Measurements from ENCODE around the gene CCSAP.

DNA sequence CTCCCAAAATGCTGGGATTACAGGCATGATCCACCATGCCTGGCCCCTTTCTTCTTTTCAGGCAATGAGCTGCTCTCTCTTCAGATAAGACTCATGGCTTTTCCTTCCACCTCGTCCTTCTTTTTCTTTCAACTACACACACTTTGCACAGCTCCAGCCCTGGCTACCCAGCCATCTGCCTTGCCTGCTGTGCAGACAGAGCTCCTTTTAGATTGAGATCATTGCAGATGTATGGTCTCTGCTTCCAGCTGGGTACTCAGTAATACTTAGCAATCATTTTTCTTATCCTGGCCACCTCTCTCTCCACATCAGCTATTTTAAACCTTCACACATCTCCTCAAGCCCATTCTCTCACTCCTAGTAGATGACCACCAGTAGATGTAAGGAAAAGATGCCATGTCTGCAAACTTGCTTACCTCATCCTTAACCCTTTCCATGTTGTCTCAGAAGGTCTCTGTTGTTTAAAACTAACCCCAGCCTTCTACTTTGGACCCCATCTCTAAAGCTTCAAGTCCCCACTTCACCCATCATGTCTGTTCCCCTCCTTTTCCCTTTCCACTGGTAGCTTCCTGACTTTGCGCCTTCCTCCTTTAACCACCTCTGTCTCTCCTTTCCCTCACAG is 64.6 kb downstream of the CCSAP start:
- TF ChIP-seq, protein P1, sequence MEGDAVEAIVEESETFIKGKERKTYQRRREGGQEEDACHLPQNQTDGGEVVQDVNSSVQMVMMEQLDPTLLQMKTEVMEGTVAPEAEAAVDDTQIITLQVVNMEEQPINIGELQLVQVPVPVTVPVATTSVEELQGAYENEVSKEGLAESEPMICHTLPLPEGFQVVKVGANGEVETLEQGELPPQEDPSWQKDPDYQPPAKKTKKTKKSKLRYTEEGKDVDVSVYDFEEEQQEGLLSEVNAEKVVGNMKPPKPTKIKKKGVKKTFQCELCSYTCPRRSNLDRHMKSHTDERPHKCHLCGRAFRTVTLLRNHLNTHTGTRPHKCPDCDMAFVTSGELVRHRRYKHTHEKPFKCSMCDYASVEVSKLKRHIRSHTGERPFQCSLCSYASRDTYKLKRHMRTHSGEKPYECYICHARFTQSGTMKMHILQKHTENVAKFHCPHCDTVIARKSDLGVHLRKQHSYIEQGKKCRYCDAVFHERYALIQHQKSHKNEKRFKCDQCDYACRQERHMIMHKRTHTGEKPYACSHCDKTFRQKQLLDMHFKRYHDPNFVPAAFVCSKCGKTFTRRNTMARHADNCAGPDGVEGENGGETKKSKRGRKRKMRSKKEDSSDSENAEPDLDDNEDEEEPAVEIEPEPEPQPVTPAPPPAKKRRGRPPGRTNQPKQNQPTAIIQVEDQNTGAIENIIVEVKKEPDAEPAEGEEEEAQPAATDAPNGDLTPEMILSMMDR (IDR thresholded peaks at IDR 0.05), result no peak
- TF ChIP-seq POLR2A (IDR thresholded peaks at IDR 0.05) (no peak), EP300 (IDR thresholded peaks at IDR 0.05) (no peak)

All from tibial nerve (tissue), 4 donors.